ENCODE results near the gene HCRTR1.

GRCh38 chr1:31574749-31575368, 42.6 kb upstream of the HCRTR1 start:
- no peak for TF ChIP-seq EZH2phosphoT487 (IDR thresholded peaks at IDR 0.05; ENCODE audit: borderline replicate concordance, low read length)
- TF ChIP-seq, protein P1, sequence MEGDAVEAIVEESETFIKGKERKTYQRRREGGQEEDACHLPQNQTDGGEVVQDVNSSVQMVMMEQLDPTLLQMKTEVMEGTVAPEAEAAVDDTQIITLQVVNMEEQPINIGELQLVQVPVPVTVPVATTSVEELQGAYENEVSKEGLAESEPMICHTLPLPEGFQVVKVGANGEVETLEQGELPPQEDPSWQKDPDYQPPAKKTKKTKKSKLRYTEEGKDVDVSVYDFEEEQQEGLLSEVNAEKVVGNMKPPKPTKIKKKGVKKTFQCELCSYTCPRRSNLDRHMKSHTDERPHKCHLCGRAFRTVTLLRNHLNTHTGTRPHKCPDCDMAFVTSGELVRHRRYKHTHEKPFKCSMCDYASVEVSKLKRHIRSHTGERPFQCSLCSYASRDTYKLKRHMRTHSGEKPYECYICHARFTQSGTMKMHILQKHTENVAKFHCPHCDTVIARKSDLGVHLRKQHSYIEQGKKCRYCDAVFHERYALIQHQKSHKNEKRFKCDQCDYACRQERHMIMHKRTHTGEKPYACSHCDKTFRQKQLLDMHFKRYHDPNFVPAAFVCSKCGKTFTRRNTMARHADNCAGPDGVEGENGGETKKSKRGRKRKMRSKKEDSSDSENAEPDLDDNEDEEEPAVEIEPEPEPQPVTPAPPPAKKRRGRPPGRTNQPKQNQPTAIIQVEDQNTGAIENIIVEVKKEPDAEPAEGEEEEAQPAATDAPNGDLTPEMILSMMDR (conservative IDR thresholded peaks at IDR 0.05; ENCODE audit: low read depth, low read length) = no peak
